ENCODE data around the gene LIG1. TPM values are rescaled to one million over a fixed set of nuclear protein-coding genes. Genes with fewer than 3 reads are reported as not detected.

The LIG1 gene
- total RNA-seq, 2 donors from 2014 or later = 17.4 to 62.0 TPM

DNA sequence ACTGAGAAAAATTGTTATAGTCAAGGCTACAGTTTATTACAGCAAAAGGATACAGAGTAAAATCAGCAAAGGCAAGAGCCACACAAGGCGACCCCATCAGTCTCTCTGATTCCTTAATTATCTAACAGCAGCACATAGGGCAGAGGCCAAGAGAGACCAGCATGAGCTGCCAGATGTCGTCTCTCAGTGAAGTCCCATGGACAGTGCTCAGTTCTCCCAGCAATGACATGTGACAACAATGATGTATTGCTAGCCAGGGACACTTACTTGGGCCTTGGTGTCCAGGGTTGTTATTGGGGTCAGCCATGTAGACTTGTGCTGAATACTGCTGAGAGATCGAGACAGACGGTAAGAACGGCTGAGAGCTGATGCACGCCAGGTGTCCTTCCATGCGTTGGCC, 22.6 kb upstream of the LIG1 start:
- intact Hi-C loops (cut with DNase I) = no loop called here
- H3K4me3 ChIP-seq = no peak overlapping the region
- no peaks in the 10 kb centered on the region for H3K4me1 ChIP-seq
- TF ChIP-seq POLR2A (IDR thresholded peaks at IDR 0.05) = no peak
- TF ChIP-seq, protein P1, sequence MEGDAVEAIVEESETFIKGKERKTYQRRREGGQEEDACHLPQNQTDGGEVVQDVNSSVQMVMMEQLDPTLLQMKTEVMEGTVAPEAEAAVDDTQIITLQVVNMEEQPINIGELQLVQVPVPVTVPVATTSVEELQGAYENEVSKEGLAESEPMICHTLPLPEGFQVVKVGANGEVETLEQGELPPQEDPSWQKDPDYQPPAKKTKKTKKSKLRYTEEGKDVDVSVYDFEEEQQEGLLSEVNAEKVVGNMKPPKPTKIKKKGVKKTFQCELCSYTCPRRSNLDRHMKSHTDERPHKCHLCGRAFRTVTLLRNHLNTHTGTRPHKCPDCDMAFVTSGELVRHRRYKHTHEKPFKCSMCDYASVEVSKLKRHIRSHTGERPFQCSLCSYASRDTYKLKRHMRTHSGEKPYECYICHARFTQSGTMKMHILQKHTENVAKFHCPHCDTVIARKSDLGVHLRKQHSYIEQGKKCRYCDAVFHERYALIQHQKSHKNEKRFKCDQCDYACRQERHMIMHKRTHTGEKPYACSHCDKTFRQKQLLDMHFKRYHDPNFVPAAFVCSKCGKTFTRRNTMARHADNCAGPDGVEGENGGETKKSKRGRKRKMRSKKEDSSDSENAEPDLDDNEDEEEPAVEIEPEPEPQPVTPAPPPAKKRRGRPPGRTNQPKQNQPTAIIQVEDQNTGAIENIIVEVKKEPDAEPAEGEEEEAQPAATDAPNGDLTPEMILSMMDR (IDR thresholded peaks at IDR 0.05) = no peak
- H3K9me3 ChIP-seq = no peaks in the 10 kb centered on the region
- H3K27ac ChIP-seq = no peak overlapping the region
- WGBS, 2 donors = 85 to 90% methylated on average over 7 of the region's 7 CpGs
- no peak for DNase-seq
- ATAC-seq = no peak
- H3K36me3 ChIP-seq (replicated peaks in 1 of 2; ENCODE audit: insufficient read depth in 1 of 2, low read depth in 2 of 2) = no peaks in the 10 kb centered on the region
- H3K27me3 ChIP-seq = no peaks in the 10 kb centered on the region

DNA sequence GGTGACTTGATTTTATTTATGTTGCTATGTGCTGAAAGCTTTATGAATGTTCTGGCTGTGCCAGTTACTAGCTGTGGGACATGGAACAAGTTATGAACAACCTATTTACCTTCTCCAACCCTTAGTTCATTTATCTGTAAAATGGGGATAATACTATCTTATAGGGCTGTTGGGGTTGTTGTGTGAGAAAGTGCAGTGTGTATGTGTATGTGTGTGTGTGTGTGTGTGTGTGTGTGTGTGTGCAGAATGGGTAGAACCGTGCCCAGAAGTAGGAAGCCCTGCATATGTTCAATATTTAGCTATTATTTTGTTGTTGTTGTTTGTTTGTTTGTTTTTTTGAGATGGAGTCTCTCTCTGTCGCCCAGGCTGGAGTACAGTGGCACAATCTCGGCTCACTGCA, 20.7 kb upstream of the LIG1 start:
- H3K27me3 ChIP-seq = no peaks in the 10 kb centered on the region
- no peaks in the 10 kb centered on the region for H3K9me3 ChIP-seq
- no peaks in the 10 kb centered on the region for H3K4me1 ChIP-seq
- H3K4me3 ChIP-seq = no peak overlapping the region
- no peak for TF ChIP-seq POLR2A (IDR thresholded peaks at IDR 0.05)
- TF ChIP-seq, protein P1 (IDR thresholded peaks at IDR 0.05) = no peak
- DNase-seq = no peak
- no peak for ATAC-seq
- WGBS, 2 donors = 88 to 91% methylated on average over 3 of the region's 3 CpGs
- H3K27ac ChIP-seq = no peak overlapping the region
- H3K36me3 ChIP-seq (replicated peaks in 1 of 2; ENCODE audit: insufficient read depth in 1 of 2, low read depth in 2 of 2) = no peaks in the 10 kb centered on the region
- intact Hi-C loops (cut with DNase I) = no loop called here

DNA sequence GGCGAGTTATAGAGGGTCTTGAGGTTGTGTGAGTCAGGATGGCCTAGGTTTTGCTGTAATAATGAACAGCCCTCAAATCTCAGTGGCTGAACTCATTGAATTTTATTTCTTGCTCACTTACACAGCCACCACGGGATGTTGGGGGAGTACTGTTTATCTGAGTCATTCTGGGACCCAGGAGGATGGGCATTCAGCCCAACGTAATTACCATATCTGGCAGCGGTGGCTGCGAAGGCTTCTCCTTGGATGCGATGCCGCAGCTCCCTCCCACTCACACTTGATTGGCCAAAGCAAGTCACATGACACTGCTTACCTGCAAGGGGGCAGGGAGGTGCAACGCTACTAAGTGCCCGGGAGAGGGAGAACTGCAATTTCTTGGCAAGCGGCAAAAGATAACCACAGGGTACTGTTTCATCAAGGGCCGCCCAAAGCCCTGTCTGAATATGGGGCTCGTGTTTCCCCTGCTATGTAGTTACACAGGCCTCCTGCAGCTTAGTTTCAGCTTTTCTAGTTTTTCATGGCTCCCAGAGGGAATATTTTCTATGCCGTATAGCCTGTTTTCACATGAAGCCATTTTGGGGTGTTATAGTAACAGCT, 20.2 kb upstream of the LIG1 start:
- Histone ChIP-seq H3K4me3 (no peak overlapping the region), H3K27ac (no peak overlapping the region), H3K4me1 (no peaks in the 10 kb centered on the region), H3K9me3 (no peaks in the 10 kb centered on the region), H3K36me3 (replicated peaks in 1 of 2; ENCODE audit: insufficient read depth in 1 of 2, low read depth in 2 of 2) (no peaks in the 10 kb centered on the region), H3K27me3 (no peaks in the 10 kb centered on the region)
- TF ChIP-seq, protein P1 (IDR thresholded peaks at IDR 0.05) = peak in 4 of 7 experiments; percentile 19 to 53 (median 32)
- TF ChIP-seq POLR2A (IDR thresholded peaks at IDR 0.05) = no peak
- peak; percentile 52 for ATAC-seq
- DNase-seq = peak; percentile 44 to 70 (median 62)
- 77 to 87% methylated on average over 13 of the region's 13 CpGs for WGBS, 2 donors
- intact Hi-C loops (cut with DNase I) = no loop called here

DNA sequence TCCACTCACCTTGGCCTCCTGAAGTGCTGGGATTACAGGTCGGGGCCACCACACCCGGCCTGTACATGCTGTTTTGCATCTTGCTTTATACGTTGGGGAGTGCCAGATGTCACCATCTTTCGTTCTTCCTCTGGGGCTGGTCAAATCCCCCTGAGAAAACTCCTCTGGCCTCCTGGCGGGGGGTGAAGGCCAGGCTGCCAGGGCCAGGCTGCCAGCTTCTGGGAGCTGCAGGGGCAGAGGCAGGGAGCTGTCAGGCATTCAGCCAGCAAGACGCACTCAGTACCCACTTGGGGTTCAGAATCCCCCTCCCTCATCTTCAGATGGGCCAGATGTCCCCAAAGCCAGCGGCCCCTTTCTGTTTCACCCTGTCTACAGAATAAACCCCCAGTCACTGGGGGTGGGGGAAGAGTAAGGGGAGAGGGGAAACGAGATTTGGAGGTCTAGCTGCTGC, 16.4 kb upstream of the LIG1 start:
- WGBS, 2 donors = 74 to 92% methylated on average over 5 to 8 of the region's 8 CpGs
- TF ChIP-seq, protein P1 (IDR thresholded peaks at IDR 0.05) = no peak
- no peak for TF ChIP-seq POLR2A (IDR thresholded peaks at IDR 0.05)

DNA sequence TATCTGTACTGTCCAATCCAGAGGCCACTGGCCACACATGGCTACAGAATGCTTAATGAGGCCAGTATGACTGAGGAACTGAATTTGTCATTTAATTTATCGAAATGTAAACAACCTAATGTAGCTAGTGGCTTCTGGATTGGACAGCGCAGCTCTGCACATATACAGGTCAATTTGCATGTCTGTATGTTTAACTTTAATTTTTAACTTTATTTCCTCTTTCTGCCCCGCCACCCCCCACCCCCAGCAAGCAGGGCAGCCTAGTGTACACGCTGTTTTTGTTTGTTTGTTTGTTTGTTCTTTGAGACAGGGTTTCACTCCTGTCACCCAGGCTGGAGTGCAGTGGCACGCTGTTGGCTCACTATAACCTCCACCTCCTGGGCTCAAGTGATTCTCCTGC, 15.9 kb upstream of the LIG1 start:
- no peak for ATAC-seq
- no peak overlapping the region for H3K4me3 ChIP-seq
- no peaks in the 10 kb centered on the region for H3K9me3 ChIP-seq
- no peak overlapping the region for H3K27ac ChIP-seq
- TF ChIP-seq, protein P1 (IDR thresholded peaks at IDR 0.05) = no peak
- no peak for TF ChIP-seq POLR2A (IDR thresholded peaks at IDR 0.05)
- H3K36me3 ChIP-seq (replicated peaks in 1 of 2; ENCODE audit: insufficient read depth in 1 of 2, low read depth in 2 of 2) = no peaks in the 10 kb centered on the region
- H3K4me1 ChIP-seq = no peaks in the 10 kb centered on the region
- intact Hi-C loops (cut with DNase I) = no loop called here
- no peaks in the 10 kb centered on the region for H3K27me3 ChIP-seq
- 79 to 82% methylated on average over 5 of the region's 5 CpGs for WGBS, 2 donors
- no peak for DNase-seq

More for the DNA sequence above, 16.4 kb upstream of the LIG1 start:
- intact Hi-C loops (cut with DNase I) = no loop called here
- no peaks in the 10 kb centered on the region for H3K27me3 ChIP-seq
- no peaks in the 10 kb centered on the region for H3K36me3 ChIP-seq (replicated peaks in 1 of 2; ENCODE audit: insufficient read depth in 1 of 2, low read depth in 2 of 2)
- H3K4me3 ChIP-seq = no peak overlapping the region
- DNase-seq (no peak), ATAC-seq (no peak)
- no peaks in the 10 kb centered on the region for H3K9me3 ChIP-seq
- no peak overlapping the region for H3K27ac ChIP-seq
- no peaks in the 10 kb centered on the region for H3K4me1 ChIP-seq
